ENCODE results near the gene PKD2L1.

- TF ChIP-seq POLR2AphosphoS5 (IDR thresholded peaks at IDR 0.05) (no peak), POLR2A (IDR thresholded peaks at IDR 0.05) (no peak)
- TF ChIP-seq, protein P1, sequence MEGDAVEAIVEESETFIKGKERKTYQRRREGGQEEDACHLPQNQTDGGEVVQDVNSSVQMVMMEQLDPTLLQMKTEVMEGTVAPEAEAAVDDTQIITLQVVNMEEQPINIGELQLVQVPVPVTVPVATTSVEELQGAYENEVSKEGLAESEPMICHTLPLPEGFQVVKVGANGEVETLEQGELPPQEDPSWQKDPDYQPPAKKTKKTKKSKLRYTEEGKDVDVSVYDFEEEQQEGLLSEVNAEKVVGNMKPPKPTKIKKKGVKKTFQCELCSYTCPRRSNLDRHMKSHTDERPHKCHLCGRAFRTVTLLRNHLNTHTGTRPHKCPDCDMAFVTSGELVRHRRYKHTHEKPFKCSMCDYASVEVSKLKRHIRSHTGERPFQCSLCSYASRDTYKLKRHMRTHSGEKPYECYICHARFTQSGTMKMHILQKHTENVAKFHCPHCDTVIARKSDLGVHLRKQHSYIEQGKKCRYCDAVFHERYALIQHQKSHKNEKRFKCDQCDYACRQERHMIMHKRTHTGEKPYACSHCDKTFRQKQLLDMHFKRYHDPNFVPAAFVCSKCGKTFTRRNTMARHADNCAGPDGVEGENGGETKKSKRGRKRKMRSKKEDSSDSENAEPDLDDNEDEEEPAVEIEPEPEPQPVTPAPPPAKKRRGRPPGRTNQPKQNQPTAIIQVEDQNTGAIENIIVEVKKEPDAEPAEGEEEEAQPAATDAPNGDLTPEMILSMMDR (IDR thresholded peaks at IDR 0.05): no peak
These were observed 16.3 kb upstream of the PKD2L1 start for GRCh38 chr10:100346351-100346764.

Data from prostate gland (tissue), 2 donors.